IPS-15b (cell line): Measurements from ENCODE around the gene WDFY1.

Source experiments
- H3K27me3 ChIP-seq: one replicate; pipeline ENCODE4 v1.6.1; 2013; ENCODE audit warnings: low read length; ENCODE audit not compliant: control insufficient read depth, insufficient read depth
- H3K36me3 ChIP-seq: one replicate; pipeline ENCODE4 v1.6.1; 2013; ENCODE audit warnings: low read length; ENCODE audit not compliant: control insufficient read depth, insufficient read depth
- H3K4me1 ChIP-seq: one replicate; pipeline ENCODE4 v1.6.1; 2013; ENCODE audit warnings: mild to moderate bottlenecking, low read length; ENCODE audit not compliant: control insufficient read depth, insufficient read depth
- H3K4me3 ChIP-seq: one replicate; pipeline ENCODE4 v1.5.1; 2013; ENCODE audit warnings: low read depth, low read length
- H3K9ac ChIP-seq: one replicate; pipeline ENCODE4 v1.6.1; 2013; ENCODE audit warnings: low read depth, mild to moderate bottlenecking, low read length
- H3K9me3 ChIP-seq: one replicate; pipeline ENCODE4 v1.6.1; 2013; ENCODE audit warnings: mild to moderate bottlenecking, low read length; ENCODE audit not compliant: control insufficient read depth, insufficient read depth

Gene WDFY1

DNA sequence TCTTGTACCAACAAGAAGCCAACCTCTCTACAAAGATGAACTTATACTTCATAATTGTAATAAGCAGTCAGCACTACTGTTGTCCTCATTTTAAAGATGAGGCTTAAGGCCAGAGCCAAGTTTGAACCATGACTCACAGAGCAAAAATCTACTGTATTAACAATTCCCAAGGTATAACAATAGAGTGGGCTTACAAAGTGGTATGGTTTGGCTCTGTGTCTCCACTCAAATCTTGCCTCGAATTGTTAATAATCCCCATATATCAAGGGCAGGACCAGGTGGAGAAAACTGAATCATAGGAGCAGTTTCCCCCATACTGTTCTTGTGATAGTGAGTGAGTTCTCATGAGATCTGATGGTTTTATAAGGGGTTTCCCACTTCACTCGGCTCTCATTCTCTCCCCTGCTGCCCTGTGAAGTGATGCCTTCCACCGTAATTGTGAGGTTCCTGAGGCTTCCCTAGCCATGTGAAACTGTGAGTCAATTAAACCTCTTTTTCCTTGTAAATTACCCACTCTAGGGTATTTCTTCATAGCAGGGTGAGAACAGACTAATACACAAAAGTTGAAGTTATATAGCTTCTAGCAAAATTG lies 31.6 kb upstream of the WDFY1 start:
- no peak overlapping the region for H3K4me3 ChIP-seq
- H3K4me1 ChIP-seq = no peaks in the 10 kb centered on the region
- H3K27me3 ChIP-seq = no peaks in the 10 kb centered on the region
- H3K9ac ChIP-seq = no peak overlapping the region
- H3K9me3 ChIP-seq = no peaks in the 10 kb centered on the region
- no peaks in the 10 kb centered on the region for H3K36me3 ChIP-seq

DNA sequence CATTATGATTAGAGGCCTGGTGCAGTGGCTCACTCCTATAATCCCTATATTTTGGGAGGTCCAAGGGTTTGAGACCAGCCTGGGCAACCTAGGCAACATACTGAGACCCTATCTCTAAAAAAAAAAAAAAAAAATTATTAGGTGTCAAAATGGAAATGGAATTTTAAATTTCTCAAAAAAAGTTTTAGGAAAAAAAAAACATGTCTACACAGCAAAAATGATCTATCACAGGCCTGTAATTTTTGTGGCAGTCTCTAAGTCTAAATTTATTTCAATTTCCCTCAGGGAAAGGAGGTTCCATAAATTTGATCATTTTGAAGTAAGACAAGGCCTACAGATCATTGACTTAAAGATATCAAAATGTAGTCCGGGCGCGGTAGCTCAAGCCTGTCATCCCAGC lies 28.5 kb upstream of the WDFY1 start:
- Histone ChIP-seq H3K9ac (no peak overlapping the region), H3K4me1 (no peaks in the 10 kb centered on the region), H3K9me3 (no peaks in the 10 kb centered on the region), H3K4me3 (no peak overlapping the region), H3K27me3 (no peaks in the 10 kb centered on the region), H3K36me3 (no peaks in the 10 kb centered on the region)

DNA sequence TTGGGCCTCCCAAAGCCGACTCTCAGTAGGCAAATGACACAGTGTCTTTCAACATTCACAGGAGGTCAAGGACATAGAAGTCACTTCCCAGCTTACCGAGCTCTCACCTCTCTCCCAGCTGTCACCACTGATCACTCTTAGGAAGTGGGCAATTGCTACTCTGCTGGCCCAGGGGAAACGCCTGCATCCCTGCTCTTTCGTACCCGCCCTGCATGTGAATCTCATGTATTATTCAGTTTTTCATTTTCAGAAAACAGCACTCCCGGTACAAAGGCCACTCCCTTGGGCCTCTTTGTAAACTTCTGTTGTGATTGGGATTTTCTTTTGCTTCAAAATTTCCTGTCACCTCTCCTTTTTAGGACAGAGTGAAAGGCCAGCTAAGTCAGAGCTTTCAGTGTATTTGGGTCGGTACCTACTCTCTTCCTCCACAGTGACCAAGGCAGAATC lies 27.5 kb upstream of the WDFY1 start:
- H3K4me3 ChIP-seq = no peak overlapping the region
- H3K9me3 ChIP-seq = no peaks in the 10 kb centered on the region
- H3K4me1 ChIP-seq = no peaks in the 10 kb centered on the region
- no peaks in the 10 kb centered on the region for H3K27me3 ChIP-seq
- H3K9ac ChIP-seq = no peak overlapping the region
- H3K36me3 ChIP-seq = no peaks in the 10 kb centered on the region

DNA sequence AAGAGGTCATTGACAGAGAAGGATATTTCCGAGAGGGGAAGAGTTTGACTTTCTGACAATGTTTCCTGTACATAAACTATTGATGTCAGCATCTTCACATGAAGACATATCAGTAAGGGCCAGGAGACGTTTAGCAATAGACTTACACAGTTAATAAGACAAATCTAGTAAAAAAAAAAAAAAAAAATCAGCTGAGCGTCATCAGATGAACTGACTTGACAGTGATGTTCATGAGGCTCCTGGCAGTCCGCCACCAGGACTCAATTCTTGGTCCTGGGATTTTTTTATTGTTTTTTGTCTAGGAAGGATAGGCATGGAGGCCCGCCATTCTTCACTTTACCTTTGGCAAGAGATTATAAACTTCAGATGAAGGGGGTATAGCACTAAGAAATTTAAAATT lies 26.6 kb upstream of the WDFY1 start:
- Histone ChIP-seq H3K4me1 (no peaks in the 10 kb centered on the region), H3K9me3 (no peaks in the 10 kb centered on the region), H3K9ac (no peak overlapping the region), H3K36me3 (no peaks in the 10 kb centered on the region), H3K4me3 (no peak overlapping the region), H3K27me3 (no peaks in the 10 kb centered on the region)

DNA sequence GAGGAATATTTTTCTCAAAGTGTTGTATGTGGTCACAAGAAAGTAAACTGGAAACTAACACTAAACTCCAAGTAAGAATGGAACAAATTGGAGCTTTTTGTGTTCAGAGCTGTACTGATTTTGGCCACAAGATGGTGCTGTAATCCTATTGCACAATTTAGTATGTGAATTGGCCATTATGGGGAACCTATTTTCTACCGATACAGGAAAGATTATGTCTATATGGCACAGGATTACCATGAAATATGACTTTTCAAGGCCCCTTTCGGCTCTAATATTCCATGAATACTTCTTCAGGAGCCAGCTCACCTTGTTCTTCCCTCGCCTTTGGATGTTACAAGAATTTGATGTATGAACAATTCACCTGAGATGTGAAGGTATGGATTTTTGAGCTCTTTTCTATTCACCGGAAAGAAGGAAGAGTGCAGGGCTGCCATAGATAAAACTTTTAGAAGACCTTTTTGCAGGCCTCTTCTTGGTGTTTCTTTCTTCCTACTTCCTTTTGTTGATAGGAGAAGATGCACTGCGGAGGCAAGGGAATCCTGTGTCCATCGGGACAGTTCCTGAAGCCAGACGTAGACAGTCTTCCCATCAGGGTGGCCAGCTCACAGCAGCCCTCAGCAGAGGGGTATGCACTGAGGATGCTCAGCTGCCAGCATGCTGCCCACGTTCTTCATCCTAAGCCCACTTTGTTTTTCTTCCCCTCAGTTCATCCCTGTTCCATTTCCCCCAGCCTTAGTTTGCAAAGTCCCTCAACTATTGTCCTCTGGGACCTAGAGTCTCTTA lies 25.4 kb upstream of the WDFY1 start:
- no peaks in the 10 kb centered on the region for H3K9me3 ChIP-seq

DNA sequence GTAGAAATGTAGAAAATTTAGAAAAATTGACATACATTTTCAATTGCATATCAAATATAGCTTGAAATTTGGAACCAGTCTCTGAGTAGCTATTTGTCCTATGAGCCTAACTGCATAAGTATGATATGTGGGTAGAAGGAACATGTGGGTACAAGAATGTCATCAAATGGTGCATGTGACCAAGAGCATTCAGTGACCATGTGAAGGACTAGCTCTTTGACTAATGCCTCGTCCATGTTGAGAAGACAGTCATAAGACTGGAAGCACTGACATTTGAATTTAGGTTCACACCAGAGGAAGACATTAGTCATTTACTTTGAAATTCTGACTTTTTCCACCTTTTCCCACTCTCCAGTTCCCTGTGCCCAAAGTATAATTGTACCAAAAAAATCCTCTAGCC lies 24.7 kb upstream of the WDFY1 start:
- Histone ChIP-seq H3K9ac (no peak overlapping the region), H3K27me3 (no peaks in the 10 kb centered on the region), H3K4me3 (no peak overlapping the region), H3K36me3 (no peaks in the 10 kb centered on the region), H3K4me1 (no peaks in the 10 kb centered on the region), H3K9me3 (no peaks in the 10 kb centered on the region)

More for the DNA sequence above, 25.4 kb upstream of the WDFY1 start:
- Histone ChIP-seq H3K27me3 (no peaks in the 10 kb centered on the region), H3K36me3 (no peaks in the 10 kb centered on the region), H3K9ac (no peak overlapping the region), H3K4me1 (no peaks in the 10 kb centered on the region), H3K4me3 (no peak overlapping the region)

DNA sequence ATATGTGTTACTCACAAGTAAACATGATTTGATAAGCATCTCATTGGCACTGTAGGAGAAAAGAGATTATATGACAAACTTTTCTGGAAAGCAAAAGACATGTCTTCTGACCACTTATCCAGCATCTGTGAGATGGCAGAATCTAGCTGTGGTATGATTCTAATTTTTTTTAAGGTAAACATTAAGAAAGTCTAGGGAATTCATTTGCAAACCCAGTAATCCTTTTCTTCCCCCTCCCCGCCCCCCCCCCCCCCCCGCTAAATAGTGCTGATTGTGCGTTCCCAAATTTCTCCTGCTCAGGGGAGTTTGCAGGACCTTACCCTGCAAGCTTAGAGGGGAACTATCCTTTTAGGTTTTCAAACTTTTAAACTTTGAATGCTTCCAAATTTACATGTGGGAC lies 24.2 kb upstream of the WDFY1 start:
- H3K4me1 ChIP-seq = no peaks in the 10 kb centered on the region

DNA sequence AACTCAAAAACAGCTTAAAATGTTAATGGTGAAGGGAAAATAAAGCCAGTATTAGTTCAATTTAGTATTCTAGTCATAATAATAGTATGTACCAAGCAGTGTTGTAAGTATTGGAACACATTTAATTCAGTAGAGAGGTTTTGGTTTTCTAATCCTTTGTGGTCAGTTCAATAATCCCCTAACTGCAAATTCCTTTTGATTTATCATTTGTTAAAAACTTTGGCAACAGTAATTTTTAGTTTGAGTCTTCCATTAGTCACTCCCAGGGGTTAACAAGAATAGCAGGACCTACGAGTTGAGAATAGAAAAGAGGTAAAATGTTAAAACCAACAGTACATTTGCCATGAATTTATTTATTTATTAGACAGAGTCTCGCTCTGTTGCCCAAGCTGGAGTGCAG lies 22.8 kb upstream of the WDFY1 start:
- Histone ChIP-seq H3K4me1 (no peaks in the 10 kb centered on the region), H3K4me3 (no peak overlapping the region), H3K9me3 (no peaks in the 10 kb centered on the region), H3K27me3 (no peaks in the 10 kb centered on the region), H3K9ac (no peak overlapping the region), H3K36me3 (no peaks in the 10 kb centered on the region)

More for the DNA sequence above, 24.2 kb upstream of the WDFY1 start:
- no peaks in the 10 kb centered on the region for H3K36me3 ChIP-seq
- H3K9ac ChIP-seq = no peak overlapping the region
- no peaks in the 10 kb centered on the region for H3K27me3 ChIP-seq
- no peak overlapping the region for H3K4me3 ChIP-seq
- H3K9me3 ChIP-seq = no peaks in the 10 kb centered on the region

DNA sequence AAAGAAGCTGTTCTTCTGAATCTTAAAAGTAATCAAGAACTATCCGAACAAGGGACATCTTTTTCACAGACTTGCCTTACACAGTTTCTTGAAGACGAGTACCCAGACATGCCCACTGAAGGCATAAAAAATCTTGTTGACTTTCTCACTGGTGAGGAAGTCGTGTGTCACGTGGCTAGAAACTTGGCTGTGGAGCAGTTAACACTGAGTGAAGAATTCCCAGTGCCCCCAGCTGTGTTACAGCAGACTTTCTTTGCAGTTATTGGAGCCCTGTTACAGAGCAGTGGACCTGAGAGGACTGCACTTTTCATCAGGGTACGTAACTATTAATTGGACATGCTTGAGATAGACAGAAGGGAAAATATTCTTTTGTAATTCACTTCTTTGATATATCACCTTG lies 14.6 kb upstream of the WDFY1 start:
- Histone ChIP-seq H3K4me1 (peaks cover 22% of the 10 kb centered on the region), H3K9ac (no peak overlapping the region), H3K27me3 (no peaks in the 10 kb centered on the region), H3K36me3 (no peaks in the 10 kb centered on the region), H3K9me3 (no peaks in the 10 kb centered on the region), H3K4me3 (no peak overlapping the region)

DNA sequence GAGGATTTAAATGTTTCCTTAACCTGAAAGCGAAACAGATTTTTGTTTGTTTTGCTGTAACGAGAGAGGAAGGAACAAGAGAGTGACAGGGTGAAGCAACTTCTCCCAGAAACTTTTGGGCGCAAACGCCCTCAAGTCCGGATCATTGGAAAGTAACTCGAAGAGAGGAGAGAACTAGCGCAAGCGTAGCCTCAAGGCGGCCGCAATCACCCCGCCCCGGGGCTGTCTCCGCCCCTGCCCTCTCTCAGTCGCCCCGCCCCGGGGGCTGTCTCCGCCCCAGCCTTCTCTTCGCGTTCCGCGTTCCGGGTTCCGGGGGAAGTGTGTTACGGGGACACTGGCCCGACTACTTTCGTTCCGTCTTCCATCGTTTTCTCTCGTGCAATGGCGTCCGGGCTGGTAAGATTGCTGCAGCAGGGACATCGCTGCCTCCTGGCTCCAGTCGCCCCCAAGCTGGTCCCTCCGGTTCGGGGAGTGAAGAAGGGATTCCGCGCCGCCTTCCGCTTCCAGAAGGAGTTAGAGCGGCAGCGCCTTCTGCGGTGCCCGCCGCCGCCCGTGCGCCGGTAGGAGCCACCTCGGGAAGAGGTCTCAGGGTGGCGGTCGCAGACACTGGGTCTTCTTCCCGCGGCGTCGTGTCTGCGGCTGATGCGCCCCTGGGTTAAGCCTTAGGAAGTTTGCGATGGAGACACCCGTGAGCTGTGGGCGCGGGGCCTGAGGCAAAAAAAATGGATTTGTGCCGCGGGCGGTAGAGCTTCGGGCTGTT lies 12.1 kb upstream of the WDFY1 start, which contains the start of gene MRPL44:
Gene MRPL44, plus strand, starts transcription at position 372 of the 760 bp plus-strand sequence. Its CDS starts 10 bp downstream, at position 382.
- no peaks in the 10 kb centered on the region for H3K27me3 ChIP-seq
- H3K36me3 ChIP-seq = no peaks in the 10 kb centered on the region
- no peaks in the 10 kb centered on the region for H3K9me3 ChIP-seq
- H3K9ac ChIP-seq = peak within 1 kb of the TSS; percentile 97
- H3K4me3 ChIP-seq = peak within 1 kb of the TSS; percentile 92
- peaks cover 26% of the 10 kb centered on the region for H3K4me1 ChIP-seq

DNA sequence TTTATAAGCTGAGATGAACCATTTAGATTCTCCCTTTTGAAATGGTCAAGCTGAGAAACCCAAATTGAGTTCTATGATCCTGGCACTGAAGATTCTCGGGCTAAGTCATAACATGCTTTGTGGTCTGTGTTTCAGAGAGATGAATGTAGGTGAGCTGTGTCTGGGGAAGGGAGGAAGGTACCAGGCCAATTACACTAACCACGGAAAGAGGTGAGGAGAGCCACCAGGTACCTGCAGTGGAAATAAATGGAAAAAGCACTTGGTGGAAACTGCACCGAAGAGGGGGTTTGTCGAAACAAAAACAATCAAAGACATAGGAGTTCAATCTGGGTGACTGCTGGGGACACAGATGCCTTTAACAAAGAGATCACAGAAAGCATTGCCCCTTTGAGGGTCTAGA lies 11.2 kb upstream of the WDFY1 start:
- H3K9me3 ChIP-seq = no peaks in the 10 kb centered on the region
- no peak overlapping the region for H3K4me3 ChIP-seq
- H3K36me3 ChIP-seq = no peaks in the 10 kb centered on the region
- H3K4me1 ChIP-seq = peaks cover 26% of the 10 kb centered on the region
- no peak overlapping the region for H3K9ac ChIP-seq
- H3K27me3 ChIP-seq = no peaks in the 10 kb centered on the region
